Measurements from ENCODE around the gene ASXL2. TPM values are rescaled to one million over a fixed set of nuclear protein-coding genes. Genes with fewer than 3 reads are reported as not detected.
A peak's percentile ranks its signal among the peaks of the same experiment; 100 is the strongest.

ASXL2 gene
- total RNA-seq (10 to 100 TPM; 18.4 to 29.0 TPM), polyA plus RNA-seq (1 to 10 TPM; 2.4 to 6.2 TPM)
- long read RNA-seq, donor 1, partial matches to known transcripts, result 7 of 7 reads
- long read RNA-seq, donor 1, other reads (novel, unspliced or antisense), result 0 of 7 reads
- long read RNA-seq, donor 2, result 0 reads
- long read RNA-seq, donor 3, result 0 reads
- long read RNA-seq, donor 4, result 0 reads
- long read RNA-seq, donor 5, partial matches to known transcripts, result 8 of 8 reads
- long read RNA-seq, donor 5, other reads (novel, unspliced or antisense), result 0 of 8 reads

DNA sequence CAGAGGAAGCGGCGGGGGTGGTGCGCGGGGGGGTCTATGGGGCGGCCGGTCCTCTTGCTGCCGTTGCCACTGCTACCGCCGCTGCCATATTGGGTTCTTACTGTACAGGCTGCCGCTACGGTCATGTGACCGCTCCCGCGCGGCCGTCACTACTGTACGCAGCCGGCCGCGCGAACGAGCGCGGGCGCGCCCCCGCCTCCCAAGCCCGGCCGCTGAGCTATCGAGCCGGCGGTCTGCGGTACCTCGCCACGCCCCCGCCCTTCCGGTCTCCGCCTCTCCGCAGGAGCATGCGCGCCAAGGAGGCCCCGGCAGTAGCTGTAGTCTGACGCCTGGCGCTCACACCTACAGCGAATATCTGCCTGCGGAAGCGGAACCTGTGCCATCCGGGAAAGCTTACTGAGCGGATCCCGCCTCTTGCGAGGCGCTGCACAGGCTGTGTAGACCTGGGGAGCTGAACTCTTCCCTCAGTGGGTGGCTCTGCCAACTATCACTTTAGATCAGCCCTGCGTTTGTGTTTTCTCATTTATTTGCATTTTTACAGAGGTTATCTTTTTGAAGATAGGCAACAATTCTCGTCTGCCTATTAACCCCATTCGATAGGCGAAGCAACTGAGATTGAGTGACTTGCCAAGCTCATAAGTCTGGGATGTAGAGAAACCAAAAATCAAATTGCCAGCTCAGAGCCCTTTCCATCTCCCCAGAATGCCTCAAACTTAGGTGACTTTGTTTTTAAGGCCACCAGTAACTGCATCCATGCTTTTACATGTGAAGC lies at the start of gene ASXL2:
Gene ASXL2 (minus strand): TSS at position 127 of the 772 bp plus-strand sequence. CDS start 265 bp downstream, outside the sequence.
- peaks cover 0 to 12% (median 7%) of the 10 kb centered on the region in 3 donors for H3K27me3 ChIP-seq (ENCODE audit: control insufficient read depth in 3 of 3, insufficient read depth in 3 of 3, low read length in 2 of 3)
- peak; percentile 95 to 99 (median 97) for DNase-seq
- peak within 1 kb of the TSS; percentile 91 to 96 for H3K27ac ChIP-seq (ENCODE audit: low read depth in 1 of 2, low read length in 1 of 2)
- no peaks in the 10 kb centered on the region for H3K36me3 ChIP-seq (ENCODE audit: control insufficient read depth in 4 of 4, insufficient read depth in 4 of 4, low read length in 4 of 4)
- peak; percentile 98 for ATAC-seq (ENCODE audit: insufficient read depth, low FRiP score)
- peak within 1 kb of the TSS; percentile 82 to 95 for H3K9ac ChIP-seq (ENCODE audit: insufficient read depth in 1 of 2, low read length in 2 of 2)
- H3K9me3 ChIP-seq (ENCODE audit: control insufficient read depth in 4 of 4, insufficient read depth in 3 of 4, low read length in 3 of 4), result no peaks in the 10 kb centered on the region
- H3K4me1 ChIP-seq (ENCODE audit: control insufficient read depth in 5 of 5, insufficient read depth in 5 of 5, low read length in 5 of 5), result peaks cover 0 to 16% (median 3%) of the 10 kb centered on the region in 5 donors
- H3K4me3 ChIP-seq, result peak within 1 kb of the TSS; percentile 82
- TF ChIP-seq, protein P1, sequence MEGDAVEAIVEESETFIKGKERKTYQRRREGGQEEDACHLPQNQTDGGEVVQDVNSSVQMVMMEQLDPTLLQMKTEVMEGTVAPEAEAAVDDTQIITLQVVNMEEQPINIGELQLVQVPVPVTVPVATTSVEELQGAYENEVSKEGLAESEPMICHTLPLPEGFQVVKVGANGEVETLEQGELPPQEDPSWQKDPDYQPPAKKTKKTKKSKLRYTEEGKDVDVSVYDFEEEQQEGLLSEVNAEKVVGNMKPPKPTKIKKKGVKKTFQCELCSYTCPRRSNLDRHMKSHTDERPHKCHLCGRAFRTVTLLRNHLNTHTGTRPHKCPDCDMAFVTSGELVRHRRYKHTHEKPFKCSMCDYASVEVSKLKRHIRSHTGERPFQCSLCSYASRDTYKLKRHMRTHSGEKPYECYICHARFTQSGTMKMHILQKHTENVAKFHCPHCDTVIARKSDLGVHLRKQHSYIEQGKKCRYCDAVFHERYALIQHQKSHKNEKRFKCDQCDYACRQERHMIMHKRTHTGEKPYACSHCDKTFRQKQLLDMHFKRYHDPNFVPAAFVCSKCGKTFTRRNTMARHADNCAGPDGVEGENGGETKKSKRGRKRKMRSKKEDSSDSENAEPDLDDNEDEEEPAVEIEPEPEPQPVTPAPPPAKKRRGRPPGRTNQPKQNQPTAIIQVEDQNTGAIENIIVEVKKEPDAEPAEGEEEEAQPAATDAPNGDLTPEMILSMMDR (IDR thresholded peaks at IDR 0.05; ENCODE audit: control extremely low read depth, extremely low read depth), result no peak
- 2 to 3% methylated on average over 48 to 56 of the region's 56 CpGs for WGBS, 2 donors

DNA sequence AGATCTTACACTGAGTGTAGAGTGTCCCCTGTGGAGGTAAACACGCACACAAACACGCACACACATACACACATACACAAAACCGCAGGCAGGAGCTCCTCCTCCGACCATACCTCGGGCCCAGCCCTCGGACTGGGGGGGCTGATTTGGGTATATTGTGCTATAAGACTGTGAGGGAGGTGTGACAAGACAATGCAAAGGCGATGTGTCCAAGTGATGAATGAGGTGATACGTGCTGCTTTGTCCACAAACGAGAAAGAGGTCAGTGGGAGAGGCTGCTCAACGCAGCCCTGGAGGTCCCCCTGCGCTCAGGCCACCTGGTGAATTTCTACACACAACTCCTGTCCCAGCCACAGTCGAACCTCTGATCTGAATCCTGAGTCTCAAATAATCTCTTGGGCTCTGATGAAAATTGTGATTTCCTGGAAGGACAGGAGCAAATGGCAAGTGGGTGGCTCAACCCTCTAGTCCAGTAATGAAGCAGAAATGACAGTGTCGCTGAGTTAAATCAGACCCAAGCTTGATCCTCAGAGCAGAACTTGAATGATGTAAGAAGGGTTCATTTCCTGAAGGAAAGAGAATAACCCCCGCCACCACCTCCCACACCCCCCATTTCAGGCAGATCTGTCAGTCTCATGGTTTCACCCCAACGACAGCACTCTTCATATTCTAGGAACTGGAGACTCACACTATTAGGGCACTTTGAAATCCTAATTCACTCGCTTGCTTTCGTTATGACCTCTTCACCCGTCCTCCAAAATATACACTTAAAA lies 48.9 kb upstream of the ASXL2 start:
- ATAC-seq (ENCODE audit: insufficient read depth, low FRiP score) (no peak), DNase-seq (no peak)
- peaks cover 0 to 12% (median 6%) of the 10 kb centered on the region in 4 donors for H3K36me3 ChIP-seq (ENCODE audit: control insufficient read depth in 4 of 4, insufficient read depth in 4 of 4, low read length in 4 of 4)
- TF ChIP-seq, protein P1 (IDR thresholded peaks at IDR 0.05; ENCODE audit: control extremely low read depth, extremely low read depth), result no peak
- no peaks in the 10 kb centered on the region for H3K27me3 ChIP-seq (ENCODE audit: control insufficient read depth in 3 of 3, insufficient read depth in 3 of 3, low read length in 2 of 3)
- peaks cover 0 to 3% (median 0%) of the 10 kb centered on the region in 4 donors for H3K9me3 ChIP-seq (ENCODE audit: control insufficient read depth in 4 of 4, insufficient read depth in 3 of 4, low read length in 3 of 4)
- 75 to 79% methylated on average over 18 of the region's 18 CpGs for WGBS, 2 donors
- no peak overlapping the region for H3K4me3 ChIP-seq
- H3K9ac ChIP-seq (ENCODE audit: insufficient read depth in 1 of 2, low read length in 2 of 2), result no peak overlapping the region
- no peak overlapping the region for H3K27ac ChIP-seq (ENCODE audit: low read depth in 1 of 2, low read length in 1 of 2)
- no peaks in the 10 kb centered on the region for H3K4me1 ChIP-seq (ENCODE audit: control insufficient read depth in 5 of 5, insufficient read depth in 5 of 5, low read length in 5 of 5)

DNA sequence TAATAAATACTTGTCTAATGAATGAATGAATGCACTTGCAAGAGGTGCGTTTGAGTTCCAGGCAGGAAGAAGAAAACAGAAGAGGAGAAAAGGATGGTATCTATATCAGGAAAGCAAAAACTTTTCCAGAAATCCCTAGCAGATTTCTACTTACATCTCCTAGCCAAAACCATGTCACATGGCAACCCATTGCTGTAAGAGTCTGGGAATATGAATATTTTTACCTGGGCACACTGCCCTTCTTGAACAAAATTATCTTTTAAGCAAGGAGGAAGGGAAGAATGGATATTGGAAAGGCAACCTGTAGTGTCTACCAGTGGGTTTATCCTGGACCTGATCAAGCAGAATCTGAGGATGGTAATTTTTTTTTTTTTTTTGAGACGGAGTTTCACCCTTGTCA lies 44.2 kb upstream of the ASXL2 start:
- DNase-seq (no peak), ATAC-seq (ENCODE audit: insufficient read depth, low FRiP score) (no peak)
- Histone ChIP-seq H3K4me3 (no peak overlapping the region), H3K36me3 (ENCODE audit: control insufficient read depth in 4 of 4, insufficient read depth in 4 of 4, low read length in 4 of 4) (peaks cover 0 to 6% (median 0%) of the 10 kb centered on the region in 4 donors), H3K4me1 (ENCODE audit: control insufficient read depth in 5 of 5, insufficient read depth in 5 of 5, low read length in 5 of 5) (no peaks in the 10 kb centered on the region), H3K27ac (ENCODE audit: low read depth in 1 of 2, low read length in 1 of 2) (no peak overlapping the region), H3K27me3 (ENCODE audit: control insufficient read depth in 3 of 3, insufficient read depth in 3 of 3, low read length in 2 of 3) (no peaks in the 10 kb centered on the region), H3K9me3 (ENCODE audit: control insufficient read depth in 4 of 4, insufficient read depth in 3 of 4, low read length in 3 of 4) (peaks cover 0 to 3% (median 0%) of the 10 kb centered on the region in 4 donors), H3K9ac (ENCODE audit: insufficient read depth in 1 of 2, low read length in 2 of 2) (no peak overlapping the region)
- TF ChIP-seq, protein P1 (IDR thresholded peaks at IDR 0.05; ENCODE audit: control extremely low read depth, extremely low read depth), result no peak
- 80 to 86% methylated on average over 2 of the region's 2 CpGs for WGBS, 2 donors
